Left lung (tissue), 10 donors: ENCODE results near the gene ENOX1. TPM values are rescaled to one million over a fixed set of nuclear protein-coding genes. Genes with fewer than 3 reads are reported as not detected.

ENCODE experiments used
- ATAC-seq: fragments of 200-7000 bp; cut with Tn5 transposase; one replicate; pipeline ENCODE4 v1.9.1; 2020; ENCODE audit warnings: moderate library complexity
- DNase-seq, 4 donors: peaks; one replicate each; pipeline ENCODE4 v3.0.0-alpha.2; 2013 to 2020
- H3K27ac ChIP-seq, 2 donors: fragments of 200-600 bp; sonication (generic) in 1 of 2; one replicate each; pipeline versions ENCODE4 v1.5.0 to v1.8.0; 2020 to 2021
- H3K27me3 ChIP-seq, 2 donors: fragments of 200-600 bp; sonication (generic) in 1 of 2; one replicate each; pipeline versions ENCODE4 v1.5.0 to v1.8.0; 2020 to 2021
- H3K36me3 ChIP-seq, 2 donors: fragments of 200-600 bp; sonication (generic) in 1 of 2; one replicate each; pipeline versions ENCODE4 v1.5.0 to v1.8.0; 2020 to 2021
- H3K4me1 ChIP-seq, 2 donors: fragments of 200-600 bp; one replicate each; pipeline ENCODE4 v1.8.0; 2021
- H3K4me3 ChIP-seq, 2 donors: fragments of 200-600 bp; sonication (generic) in 1 of 2; one replicate each; pipeline versions ENCODE4 v1.5.0 to v1.8.0; 2020 to 2021; ENCODE audit warnings: mild to moderate bottlenecking in 1 of 2
- H3K9me3 ChIP-seq, 2 donors: fragments of 200-600 bp; sonication (generic) in 1 of 2; one replicate each; pipeline versions ENCODE4 v1.5.0 to v1.8.0; 2020 to 2021
- CTCF ChIP-seq, 2 donors: fragments of 200-600 bp; sonication (generic) in 1 of 2; IDR thresholded peaks; one replicate each; pipeline versions ENCODE4 v1.5.0 to v1.8.0; 2021; ENCODE audit warnings: antibody characterized with exemption in 2 of 2
- intact Hi-C, 2 donors: fragments of 100-400 bp; cut with DNase I; formaldehyde crosslinking; loops; one replicate each; pipeline versions ENCODE4 v1.11.2 to v1.14.2; 2022
- polyA plus RNA-seq, 6 donors: library from polyadenylated mRNA; unstranded; fragments of 120-200 nt; gene quantifications; one replicate each; pipeline ENCODE4 v1.2.1, GENCODE V29; 2013; ENCODE audit not compliant: insufficient read length in 6 of 6
- total RNA-seq, 2 donors: library from RNA; stranded (reverse); fragmentation: NEBNext Ultra II Directional; extraction: Animal tissue kit (Norgen Biotek cat#: 25700); gene quantifications; one replicate each; pipeline ENCODE4 v1.2.1, GENCODE V29; 2021
- donor health status: DM: no; HTN: yes; CAD: no.
- donor health status: DM: no; HTN: no; CAD: no.

ENOX1 gene
- total and polyA plus RNA-seq, 8 donors, result 1.5 to 9.0 (median 6.8) TPM

GRCh38 chr13:43653980-43654379, 132.8 kb downstream of the ENOX1 start:
- no peak for ATAC-seq
- no peak overlapping the region for H3K27ac ChIP-seq
- intact Hi-C loops, result no loop called here

GRCh38 chr13:43653395-43653794, 133.4 kb downstream of the ENOX1 start:
- Histone ChIP-seq H3K36me3 (no peaks in the 10 kb centered on the region), H3K9me3 (no peaks in the 10 kb centered on the region), H3K27ac (no peak overlapping the region), H3K4me1 (no peaks in the 10 kb centered on the region), H3K4me3 (no peak overlapping the region), H3K27me3 (no peaks in the 10 kb centered on the region)
- TF ChIP-seq CTCF (IDR thresholded peaks at IDR 0.05), result no peak
- DNase-seq (no peak), ATAC-seq (no peak)
- intact Hi-C loops, result no loop called here

More at GRCh38 chr13:43653980-43654379, 132.8 kb downstream of the ENOX1 start:
- Histone ChIP-seq H3K4me1 (no peaks in the 10 kb centered on the region), H3K36me3 (no peaks in the 10 kb centered on the region), H3K27me3 (no peaks in the 10 kb centered on the region), H3K9me3 (no peaks in the 10 kb centered on the region), H3K4me3 (no peak overlapping the region)
- DNase-seq, result no peak
- no peak for TF ChIP-seq CTCF (IDR thresholded peaks at IDR 0.05)

- H3K36me3 ChIP-seq, result no peaks in the 10 kb centered on the region
- ATAC-seq (no peak), DNase-seq (no peak)
- H3K9me3 ChIP-seq, result no peaks in the 10 kb centered on the region
- no peak for TF ChIP-seq CTCF (IDR thresholded peaks at IDR 0.05)
- no peak overlapping the region for H3K4me3 ChIP-seq
- H3K27ac ChIP-seq, result no peak overlapping the region
- H3K4me1 ChIP-seq, result no peaks in the 10 kb centered on the region
- H3K27me3 ChIP-seq, result no peaks in the 10 kb centered on the region
- intact Hi-C loops, result no loop called here
These were observed 134.0 kb downstream of the ENOX1 start for GRCh38 chr13:43652760-43653159.

- H3K4me3 ChIP-seq, result no peak overlapping the region
- no peak for TF ChIP-seq CTCF (IDR thresholded peaks at IDR 0.05)
- no peaks in the 10 kb centered on the region for H3K27me3 ChIP-seq
- H3K4me1 ChIP-seq, result no peaks in the 10 kb centered on the region
- intact Hi-C loops, result no loop called here
- no peak overlapping the region for H3K27ac ChIP-seq
- H3K9me3 ChIP-seq, result no peaks in the 10 kb centered on the region
- no peak for DNase-seq
- no peak for ATAC-seq
- no peaks in the 10 kb centered on the region for H3K36me3 ChIP-seq
These were observed 135.9 kb downstream of the ENOX1 start for GRCh38 chr13:43650882-43651281.

- ATAC-seq, result no peak
- Histone ChIP-seq H3K27me3 (no peaks in the 10 kb centered on the region), H3K36me3 (no peaks in the 10 kb centered on the region), H3K9me3 (no peaks in the 10 kb centered on the region), H3K4me1 (no peaks in the 10 kb centered on the region), H3K27ac (no peak overlapping the region), H3K4me3 (no peak overlapping the region)
- intact Hi-C loops, result no loop called here
- no peak for TF ChIP-seq CTCF (IDR thresholded peaks at IDR 0.05)
- no peak for DNase-seq
These were observed 138.0 kb downstream of the ENOX1 start for GRCh38 chr13:43648733-43649132.
